IPS-18c (cell line): Measurements from ENCODE around the gene FADS1.

Experiments used
- H3K4me3 ChIP-seq: 2 replicates; pipeline ENCODE4 v1.7.0; 2013; ENCODE audit warnings: low read depth, mild to moderate bottlenecking, low read length, moderate library complexity; ENCODE audit not compliant: insufficient read depth
- H3K9me3 ChIP-seq: one replicate; pipeline ENCODE4 v1.6.1; 2013; ENCODE audit warnings: mild to moderate bottlenecking, low read length, moderate library complexity; ENCODE audit not compliant: control insufficient read depth, insufficient read depth

FADS1 gene

GRCh38 chr11:61774411-61774810, 42.4 kb downstream of the FADS1 start:
- H3K9me3 ChIP-seq: no peaks in the 10 kb centered on the region
- no peak overlapping the region for H3K4me3 ChIP-seq

GRCh38 chr11:61773809-61774208, 43.0 kb downstream of the FADS1 start:
- no peaks in the 10 kb centered on the region for H3K9me3 ChIP-seq
- H3K4me3 ChIP-seq: no peak overlapping the region

- no peak overlapping the region for H3K4me3 ChIP-seq
These were observed 43.4 kb downstream of the FADS1 start for GRCh38 chr11:61773356-61773755.

GRCh38 chr11:61771985-61772455, 44.8 kb downstream of the FADS1 start:
- no peaks in the 10 kb centered on the region for H3K9me3 ChIP-seq
- no peak overlapping the region for H3K4me3 ChIP-seq

More at GRCh38 chr11:61773356-61773755, 43.4 kb downstream of the FADS1 start:
- H3K9me3 ChIP-seq: no peaks in the 10 kb centered on the region

GRCh38 chr11:61771195-61771894, 45.5 kb downstream of the FADS1 start:
- H3K4me3 ChIP-seq: no peak overlapping the region
- H3K9me3 ChIP-seq: no peaks in the 10 kb centered on the region

GRCh38 chr11:61769946-61770683, 46.7 kb downstream of the FADS1 start:
- Histone ChIP-seq H3K4me3 (no peak overlapping the region), H3K9me3 (no peaks in the 10 kb centered on the region)

GRCh38 chr11:61769169-61769920, 47.5 kb downstream of the FADS1 start:
- Histone ChIP-seq H3K4me3 (no peak overlapping the region), H3K9me3 (no peaks in the 10 kb centered on the region)

GRCh38 chr11:61768376-61769076, 48.3 kb downstream of the FADS1 start:
- Histone ChIP-seq H3K9me3 (no peaks in the 10 kb centered on the region), H3K4me3 (no peak overlapping the region)

GRCh38 chr11:61766353-61766841, 50.4 kb downstream of the FADS1 start:
- H3K4me3 ChIP-seq: no peak overlapping the region
- H3K9me3 ChIP-seq: no peaks in the 10 kb centered on the region

GRCh38 chr11:61765550-61766253, 51.1 kb downstream of the FADS1 start:
- H3K4me3 ChIP-seq: no peak overlapping the region

GRCh38 chr11:61764606-61765260, 52.1 kb downstream of the FADS1 start:
- H3K4me3 ChIP-seq: no peak overlapping the region

More at GRCh38 chr11:61765550-61766253, 51.1 kb downstream of the FADS1 start:
- H3K9me3 ChIP-seq: no peaks in the 10 kb centered on the region

GRCh38 chr11:61763930-61764605, 52.7 kb downstream of the FADS1 start:
- no peak overlapping the region for H3K4me3 ChIP-seq

More at GRCh38 chr11:61764606-61765260, 52.1 kb downstream of the FADS1 start:
- no peaks in the 10 kb centered on the region for H3K9me3 ChIP-seq

GRCh38 chr11:61762798-61763197, 54.0 kb downstream of the FADS1 start:
- H3K9me3 ChIP-seq: no peaks in the 10 kb centered on the region
- H3K4me3 ChIP-seq: no peak overlapping the region

More at GRCh38 chr11:61763930-61764605, 52.7 kb downstream of the FADS1 start:
- no peaks in the 10 kb centered on the region for H3K9me3 ChIP-seq

GRCh38 chr11:61762223-61762615, 54.6 kb downstream of the FADS1 start:
- Histone ChIP-seq H3K9me3 (no peaks in the 10 kb centered on the region), H3K4me3 (no peak overlapping the region)

GRCh38 chr11:61761440-61762222, 55.2 kb downstream of the FADS1 start:
- H3K4me3 ChIP-seq: no peak overlapping the region
- H3K9me3 ChIP-seq: no peaks in the 10 kb centered on the region
